NCI-H748 (cell line): ENCODE data around the gene NCS1.
A peak's percentile ranks its signal among the peaks of the same experiment; 100 is the strongest.

Experiments
- DNase-seq: peaks from one replicate; lab custom pipeline; 2025; ENCODE audit not compliant: unreplicated experiment; lab: John Stamatoyannopoulos, UW

Gene NCS1

DNA sequence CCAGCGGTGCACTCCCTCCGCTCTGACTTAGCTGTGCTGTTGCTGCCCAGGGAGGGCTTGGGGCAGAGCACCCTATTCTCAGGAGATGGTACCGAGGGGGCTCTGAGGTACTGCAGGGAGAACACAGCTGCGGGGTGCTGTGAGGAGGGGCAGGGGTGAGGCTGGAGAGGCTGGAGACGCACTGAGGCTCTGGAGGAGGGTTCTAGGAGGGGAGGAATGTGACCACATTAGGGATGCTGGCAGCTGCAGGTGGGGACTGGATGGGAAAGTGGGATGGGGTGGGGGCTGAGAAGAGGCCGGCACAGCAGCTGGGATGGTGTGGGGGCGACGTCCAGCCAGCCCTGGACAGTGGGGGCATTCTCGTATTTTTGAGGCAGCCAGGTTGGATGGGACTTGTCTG, 20.9 kb downstream of the NCS1 start:
- no peak for DNase-seq

GRCh38 chr9:130193531-130194377, 21.6 kb downstream of the NCS1 start:
- DNase-seq = no peak

DNA sequence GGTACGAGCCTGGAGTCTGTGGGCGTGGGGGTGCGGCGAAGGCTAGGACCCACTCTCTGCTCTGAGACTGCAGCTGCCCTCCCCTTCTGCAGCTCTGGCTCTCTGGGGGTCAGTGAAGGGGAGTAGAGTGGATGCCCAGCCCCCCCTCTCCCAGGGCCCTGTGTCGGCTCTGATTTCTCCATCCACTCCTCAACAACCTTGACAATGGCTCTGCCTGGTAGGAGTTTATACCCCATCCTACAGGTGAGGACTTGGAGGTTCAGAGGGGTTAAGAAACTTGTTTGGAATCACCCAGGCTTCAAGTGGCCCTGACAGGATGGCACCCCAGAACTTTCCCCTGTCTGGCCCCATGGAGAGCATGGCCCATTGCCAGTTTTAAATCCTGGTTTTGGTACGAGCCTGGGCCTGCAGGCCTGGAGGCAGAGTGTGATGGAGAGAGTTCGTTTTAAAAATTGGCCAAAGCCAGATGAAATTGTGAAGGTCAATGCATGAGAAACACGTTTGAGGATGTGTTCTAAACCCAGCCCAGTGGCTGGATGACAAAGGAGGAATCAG, 22.3 kb downstream of the NCS1 start:
- DNase-seq = no peak

DNA sequence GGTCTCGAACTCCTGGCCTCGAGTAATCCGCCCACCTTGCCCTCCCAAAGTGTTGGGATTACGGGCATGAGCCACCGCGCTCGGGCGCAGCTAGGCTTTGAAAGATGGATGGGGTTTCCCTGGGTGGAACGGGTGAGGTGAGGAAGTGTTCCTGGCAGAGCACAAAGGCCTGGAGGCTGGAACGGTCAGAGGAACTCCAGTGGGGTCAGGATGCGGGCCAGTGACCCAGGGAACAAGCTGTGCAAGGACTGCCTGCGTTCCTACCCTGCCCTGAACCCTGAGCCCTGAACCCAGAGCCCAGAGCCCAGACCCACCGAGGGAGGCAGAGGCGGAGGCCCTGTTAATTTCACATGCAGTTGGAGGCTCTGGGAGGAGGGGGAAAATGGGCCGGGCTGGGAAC, 23.4 kb downstream of the NCS1 start:
- DNase-seq = no peak

DNA sequence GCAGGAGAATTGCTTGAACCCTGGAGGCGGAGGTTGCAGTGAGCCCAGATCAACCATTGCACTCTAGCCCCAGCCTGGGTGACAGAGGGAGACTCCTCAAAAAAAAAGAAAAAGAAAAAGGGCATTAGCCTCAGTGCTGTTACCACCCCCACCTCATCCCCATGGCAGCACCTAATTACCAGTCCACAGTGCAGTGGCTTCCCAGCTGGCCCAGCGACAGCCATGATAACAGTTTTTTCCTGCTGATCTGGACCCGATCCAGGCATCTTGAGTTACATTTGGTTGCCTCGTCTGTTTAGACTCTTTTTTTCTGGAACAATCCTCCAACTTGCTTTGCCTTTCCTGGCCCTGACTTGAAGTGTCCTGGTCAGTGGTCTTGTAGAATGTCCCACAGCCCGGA, 24.4 kb downstream of the NCS1 start:
- peak; percentile 35 for DNase-seq

DNA sequence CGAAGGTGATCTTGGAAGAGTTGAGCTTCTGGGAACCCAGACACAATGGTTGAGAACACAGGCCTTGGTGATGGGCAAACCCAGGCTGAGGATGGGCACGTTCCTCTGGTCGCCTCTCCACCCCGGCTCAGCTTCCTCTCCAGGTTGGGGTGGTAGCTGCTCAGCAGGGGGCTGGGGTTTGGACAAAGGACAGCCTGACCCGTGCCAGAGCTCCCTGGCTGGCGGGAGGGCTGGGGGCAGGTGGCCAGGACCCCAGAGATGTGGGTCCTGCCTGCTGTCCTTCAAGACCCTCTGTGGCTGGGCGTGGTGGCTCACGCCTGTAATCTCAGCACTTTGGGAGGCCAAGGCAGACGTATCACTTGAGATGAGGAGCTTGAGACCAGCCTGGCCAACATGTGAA, 25.2 kb downstream of the NCS1 start:
- no peak for DNase-seq

- no peak for DNase-seq
Measured at GRCh38 chr9:130197888-130198287, 25.7 kb downstream of the NCS1 start.

DNA sequence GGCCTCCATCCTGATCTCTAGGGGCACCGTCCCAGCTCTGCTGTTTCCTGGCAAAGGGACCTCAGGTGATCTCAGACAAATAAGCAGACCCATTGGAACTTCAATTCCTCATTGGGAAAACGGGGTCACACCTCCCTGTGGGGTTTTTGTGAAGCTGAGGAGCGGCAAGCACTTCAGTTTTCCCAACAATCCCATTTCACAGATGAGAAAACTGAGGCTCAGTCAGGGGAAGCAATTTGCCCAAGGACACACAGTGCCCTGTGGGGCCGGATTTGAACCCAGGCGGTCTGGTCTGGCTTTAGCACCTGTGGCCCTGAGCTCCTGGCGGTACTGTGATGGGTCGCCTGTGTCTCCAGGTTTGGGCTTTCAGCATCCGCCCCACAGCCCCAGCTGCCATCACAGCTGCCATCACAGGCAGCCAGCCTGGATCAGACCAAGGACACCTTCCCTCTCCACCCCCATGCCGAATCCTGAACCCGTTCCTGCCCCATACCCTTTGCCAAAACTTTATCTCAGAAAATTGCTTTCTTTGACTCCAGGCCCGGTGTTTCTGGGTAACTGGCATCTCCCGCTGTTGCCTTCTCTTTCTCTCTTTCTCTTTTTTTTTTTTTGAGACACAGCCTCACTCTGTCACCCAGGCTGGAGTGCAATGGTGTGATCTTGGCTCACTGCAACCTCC, 26.4 kb downstream of the NCS1 start:
- no peak for DNase-seq

- DNase-seq = no peak
Measured at GRCh38 chr9:130199605-130200004, 27.4 kb downstream of the NCS1 start.

- no peak for DNase-seq
Measured at GRCh38 chr9:130200038-130200849, 28.0 kb downstream of the NCS1 start.

- DNase-seq = no peak
Measured at GRCh38 chr9:130201399-130201873, 29.2 kb downstream of the NCS1 start.

DNA sequence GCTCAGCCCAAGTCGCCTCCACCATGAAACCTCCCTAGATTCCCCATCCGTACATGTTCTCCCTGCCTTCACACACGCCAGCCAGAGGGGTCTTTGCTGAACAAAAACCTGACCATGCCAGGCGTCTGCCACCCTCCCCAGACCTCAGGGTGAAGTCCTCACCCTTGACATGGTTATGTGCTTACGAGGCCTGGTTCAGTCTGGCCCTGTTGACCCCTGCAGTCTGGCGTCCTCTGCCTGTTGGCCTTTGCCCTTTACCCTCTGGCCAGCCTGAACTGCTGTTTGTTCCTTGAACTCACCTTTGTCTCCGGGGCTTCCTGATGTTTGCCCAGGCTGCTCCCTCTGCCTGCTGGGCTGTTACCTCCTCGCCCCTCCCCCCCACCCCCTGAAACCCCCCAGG, 29.8 kb downstream of the NCS1 start:
- DNase-seq = no peak

GRCh38 chr9:130204341-130204740, 32.1 kb downstream of the NCS1 start:
- no peak for DNase-seq

DNA sequence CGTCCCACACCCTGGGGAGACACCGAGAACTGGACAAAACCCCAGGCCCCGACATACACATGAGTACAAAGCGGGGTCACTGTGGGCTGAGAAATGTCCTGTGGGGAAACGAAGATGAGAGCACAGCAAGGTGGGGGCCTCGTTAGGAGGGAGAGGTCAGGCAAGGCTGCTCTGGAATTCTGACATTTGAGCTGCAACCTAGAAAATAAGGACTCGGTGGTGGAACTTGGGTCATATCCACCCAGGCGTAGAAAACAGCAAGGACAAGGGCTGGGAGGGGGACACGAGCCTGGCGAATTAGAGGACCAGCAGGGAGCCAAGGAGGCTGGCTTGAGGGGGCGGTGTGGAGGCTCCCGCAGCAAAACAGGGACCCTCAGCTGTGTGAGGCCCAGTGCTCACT, 32.8 kb downstream of the NCS1 start:
- DNase-seq = no peak

DNA sequence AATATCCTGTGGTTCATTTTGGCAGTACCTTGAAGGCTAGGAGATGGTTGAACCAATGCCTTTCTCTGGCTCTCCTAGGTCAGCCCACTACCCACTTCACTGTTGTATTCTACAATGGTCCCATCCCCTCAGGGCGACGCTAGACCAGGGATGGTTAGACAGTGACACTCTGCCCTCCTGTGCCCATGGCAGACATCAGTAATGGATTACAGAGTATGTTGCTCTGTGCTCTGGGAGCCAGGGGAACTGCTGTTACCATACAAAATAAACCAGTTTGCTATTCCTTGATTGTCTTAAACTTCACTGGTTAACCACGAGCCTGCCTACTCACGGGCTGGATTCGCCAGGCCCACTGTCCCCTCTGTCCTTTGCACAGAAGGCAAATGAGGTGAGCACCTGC, 33.7 kb downstream of the NCS1 start:
- DNase-seq = no peak

GRCh38 chr9:130206579-130206978, 34.4 kb downstream of the NCS1 start:
- DNase-seq = no peak

DNA sequence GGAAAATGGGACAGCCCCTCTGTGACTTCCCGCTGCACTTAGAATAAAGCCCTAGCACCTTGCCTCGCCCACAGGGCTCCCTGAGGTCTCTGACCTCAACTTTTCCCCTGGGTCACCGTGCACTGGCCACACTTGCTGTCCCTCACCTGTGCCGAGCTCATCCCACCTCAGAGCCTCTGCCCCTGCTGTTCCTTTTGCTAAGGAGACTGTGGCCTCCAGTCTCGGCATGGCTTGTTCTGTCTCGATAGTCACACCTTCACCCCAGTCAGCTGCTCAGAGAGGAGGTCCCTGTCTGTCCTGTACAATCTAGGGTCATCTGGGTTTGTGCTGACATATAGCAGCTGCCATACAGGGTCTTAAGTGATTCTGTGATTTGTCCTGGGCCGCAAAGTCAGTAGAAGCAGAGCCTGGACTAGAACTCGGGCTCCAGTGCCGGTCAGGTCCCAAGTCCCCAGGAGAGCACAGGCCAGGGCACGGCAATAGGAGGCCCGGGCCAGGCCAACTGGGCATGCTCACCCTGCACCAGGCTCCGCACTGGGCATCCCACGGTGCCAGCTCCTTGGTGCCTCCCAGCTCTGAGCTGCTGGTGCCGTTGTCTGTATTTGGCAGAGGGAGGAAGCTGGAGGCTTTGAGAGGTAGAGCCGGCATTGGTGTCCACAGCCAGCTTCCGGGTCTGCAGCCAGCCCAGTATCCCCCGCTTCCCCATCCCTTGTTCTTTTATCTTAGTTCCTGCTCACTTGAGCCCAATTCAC, 35.2 kb downstream of the NCS1 start:
- DNase-seq = no peak

DNA sequence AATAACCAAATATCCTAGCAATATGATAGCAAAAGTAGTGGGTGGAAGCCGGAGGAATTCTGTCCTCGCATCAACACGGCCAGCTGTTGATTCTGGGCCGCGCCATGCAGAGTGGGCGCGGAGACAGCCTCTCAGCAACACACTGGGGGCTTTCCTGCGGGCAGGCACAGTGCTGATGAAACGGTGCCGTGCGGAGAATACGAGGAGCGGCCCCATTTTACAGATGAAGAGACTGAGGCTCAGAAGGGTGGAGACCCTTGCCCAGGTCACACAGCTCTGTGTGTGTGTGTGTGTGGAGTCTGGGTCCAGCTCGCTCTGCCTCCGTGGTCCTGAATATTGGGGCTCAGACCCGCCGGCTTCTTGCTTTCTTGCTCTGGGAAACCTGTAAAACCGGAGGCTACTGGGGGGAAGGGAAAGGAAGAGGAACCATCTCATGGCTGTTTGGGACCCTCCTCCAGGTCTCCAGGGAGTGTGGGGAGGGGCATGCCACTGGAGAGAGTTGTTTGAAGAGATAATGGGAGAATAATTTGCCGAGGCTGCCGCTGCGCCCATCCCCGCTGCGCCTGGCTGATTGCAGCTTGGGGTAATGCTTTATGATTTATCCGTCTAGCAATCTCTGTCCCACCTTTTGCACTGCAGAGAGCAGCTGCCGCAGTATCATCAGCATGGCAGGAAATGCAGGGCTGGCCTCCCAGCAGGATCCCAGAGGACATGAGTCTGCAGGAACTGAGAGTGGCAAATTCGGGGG, 36.6 kb downstream of the NCS1 start:
- DNase-seq = peak; percentile 73

GRCh38 chr9:130209422-130209821, 37.2 kb downstream of the NCS1 start:
- no peak for DNase-seq
